ENCODE data around the gene PHC2. TPM values are rescaled to one million over a fixed set of nuclear protein-coding genes. Genes with fewer than 3 reads are reported as not detected.

Gene PHC2
- total RNA-seq, 1 experiment from 2014 or later, result 9.4 TPM

DNA sequence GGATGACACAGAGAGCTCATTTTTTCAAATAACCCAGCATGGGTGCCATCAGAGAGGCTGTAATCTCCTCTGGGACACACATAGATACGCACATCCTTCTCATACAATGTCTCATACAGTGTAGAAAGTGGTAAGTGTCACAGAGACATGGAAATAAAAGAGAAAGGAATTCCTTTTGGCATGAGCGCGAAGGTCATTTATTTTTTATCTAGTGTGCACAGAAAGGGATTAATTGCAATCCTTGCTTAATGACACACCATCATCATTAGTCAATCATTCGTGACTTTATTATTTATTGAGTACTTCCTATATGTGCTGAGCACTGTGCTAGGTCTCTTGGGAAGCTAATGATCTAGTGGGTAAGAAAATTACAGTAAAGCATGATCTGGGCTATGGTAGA, 46.6 kb upstream of the PHC2 start:
- H4K91ac ChIP-seq (ENCODE audit: insufficient read length, low read depth, low read length), result no peak overlapping the region
- Mint-ChIP-seq H3K27me3 (ENCODE audit: low read depth) (no peaks in the 10 kb centered on the region; the same call in 1 of the 2 replicates), H3K4me3 (no peak overlapping the region), H3K36me3 (ENCODE audit: insufficient read depth in 1 of 3, low read depth in 3 of 3) (peaks cover 0 to 10% (median 6%) of the 10 kb centered on the region in 3 experiments; a peak in 3 of 7 replicates), H3K27ac (no peak overlapping the region), H3K4me1 (peaks cover 7 to 11% of the 10 kb centered on the region in 2 experiments), H3K9me3 (no peaks in the 10 kb centered on the region)
- H3K79me1 ChIP-seq (ENCODE audit: insufficient read depth, low read depth, low read length, poor library complexity, severe bottlenecking), result no peaks in the 10 kb centered on the region
- H2BK15ac ChIP-seq (ENCODE audit: low read depth, low read length), result no peak overlapping the region
- H3K56ac ChIP-seq (ENCODE audit: insufficient read length, low read depth, low read length), result no peak overlapping the region
- no peaks in the 10 kb centered on the region for H3K9me3 ChIP-seq (ENCODE audit: control insufficient read depth, low read depth, low read length)
- no peak overlapping the region for H2BK20ac ChIP-seq (ENCODE audit: low read depth, low read length, poor library complexity, severe bottlenecking)
- no peak overlapping the region for H3K27ac ChIP-seq (ENCODE audit: insufficient read length, low read depth, low read length)
- H4K8ac ChIP-seq (replicated peaks; ENCODE audit: insufficient read length, low read depth, low read length), result no peak overlapping the region
- no peak for DNase-seq
- H2BK12ac ChIP-seq (ENCODE audit: insufficient read length, low read depth, low read length), result no peak overlapping the region
- H4K20me1 ChIP-seq (ENCODE audit: control insufficient read depth, insufficient read depth, insufficient read length), result no peaks in the 10 kb centered on the region
- TF ChIP-seq CTCF (conservative IDR thresholded peaks at IDR 0.05), result no peak
- no peak overlapping the region for H3K14ac ChIP-seq (ENCODE audit: insufficient read depth, low read length)
- H2AFZ ChIP-seq (ENCODE audit: low read length), result no peak overlapping the region
- no peak overlapping the region for H3K18ac ChIP-seq (ENCODE audit: insufficient read length, low read depth, low read length)
- H3K4ac ChIP-seq (ENCODE audit: low read depth, low read length), result no peak overlapping the region
- no peak overlapping the region for H3K4me2 ChIP-seq (ENCODE audit: insufficient read depth, insufficient read length, low read length)
- H2AK5ac ChIP-seq (ENCODE audit: insufficient read length, low read length), result no peak overlapping the region
- H4K5ac ChIP-seq (ENCODE audit: insufficient read length, low read depth, low read length), result no peak overlapping the region
- no peaks in the 10 kb centered on the region for H3K27me3 ChIP-seq (ENCODE audit: insufficient read depth, low read length)
- no peak overlapping the region for H3K23ac ChIP-seq (ENCODE audit: insufficient read length, low read depth, low read length)
- H2BK120ac ChIP-seq (ENCODE audit: low read depth, low read length, poor library complexity, severe bottlenecking), result no peak overlapping the region
- WGBS (ENCODE audit: extremely low coverage, insufficient read length, low lambda C conversion rate), result no CpG with 5 or more reads among the region's 4 CpGs
- H3K23me2 ChIP-seq (ENCODE audit: insufficient read length, low read depth, low read length, poor library complexity, severe bottlenecking), result peaks cover 6% of the 10 kb centered on the region
- H3K4me1 ChIP-seq (ENCODE audit: insufficient read depth, low read length), result no peaks in the 10 kb centered on the region
- H2BK5ac ChIP-seq (ENCODE audit: insufficient read length, low read length), result no peak overlapping the region
- no peaks in the 10 kb centered on the region for H3K79me2 ChIP-seq (ENCODE audit: insufficient read depth, low read length)
- no peak overlapping the region for H3K9ac ChIP-seq (ENCODE audit: extremely low read depth, insufficient read length, low read length)
- H3T11ph ChIP-seq (ENCODE audit: low read length), result no peak overlapping the region

Measured in H9 (cell line).